ENCODE data around the gene HK2.

The HK2 gene

GRCh38 chr2:74847070-74847858, 13.3 kb downstream of the HK2 start:
- TF ChIP-seq, protein P1, sequence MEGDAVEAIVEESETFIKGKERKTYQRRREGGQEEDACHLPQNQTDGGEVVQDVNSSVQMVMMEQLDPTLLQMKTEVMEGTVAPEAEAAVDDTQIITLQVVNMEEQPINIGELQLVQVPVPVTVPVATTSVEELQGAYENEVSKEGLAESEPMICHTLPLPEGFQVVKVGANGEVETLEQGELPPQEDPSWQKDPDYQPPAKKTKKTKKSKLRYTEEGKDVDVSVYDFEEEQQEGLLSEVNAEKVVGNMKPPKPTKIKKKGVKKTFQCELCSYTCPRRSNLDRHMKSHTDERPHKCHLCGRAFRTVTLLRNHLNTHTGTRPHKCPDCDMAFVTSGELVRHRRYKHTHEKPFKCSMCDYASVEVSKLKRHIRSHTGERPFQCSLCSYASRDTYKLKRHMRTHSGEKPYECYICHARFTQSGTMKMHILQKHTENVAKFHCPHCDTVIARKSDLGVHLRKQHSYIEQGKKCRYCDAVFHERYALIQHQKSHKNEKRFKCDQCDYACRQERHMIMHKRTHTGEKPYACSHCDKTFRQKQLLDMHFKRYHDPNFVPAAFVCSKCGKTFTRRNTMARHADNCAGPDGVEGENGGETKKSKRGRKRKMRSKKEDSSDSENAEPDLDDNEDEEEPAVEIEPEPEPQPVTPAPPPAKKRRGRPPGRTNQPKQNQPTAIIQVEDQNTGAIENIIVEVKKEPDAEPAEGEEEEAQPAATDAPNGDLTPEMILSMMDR (IDR thresholded peaks at IDR 0.05; ENCODE audit: low read length): no peak
- H3K9ac ChIP-seq (ENCODE audit: low read length): no peak overlapping the region
- peaks cover 25% of the 10 kb centered on the region; the same call in 1 of the 2 replicates for H3K36me3 ChIP-seq (ENCODE audit: insufficient read depth, low read length)
- peaks cover 63% of the 10 kb centered on the region for H3K4me1 ChIP-seq (ENCODE audit: insufficient read depth, low read length, severe bottlenecking)
- no peak overlapping the region for H2AFZ ChIP-seq (ENCODE audit: low read length)
- H4K20me1 ChIP-seq (ENCODE audit: insufficient read depth, low read length): no peaks in the 10 kb centered on the region
- H3K27ac ChIP-seq (ENCODE audit: low read depth, low read length, poor library complexity, severe bottlenecking): no peak overlapping the region
- no peaks in the 10 kb centered on the region for H3K9me2 ChIP-seq (ENCODE audit: low read depth, low read length)
- peaks cover 94% of the 10 kb centered on the region for H3K79me2 ChIP-seq (ENCODE audit: insufficient read depth, low read length)
- H3K4me2 ChIP-seq (ENCODE audit: low read length): no peak overlapping the region; the same call in 1 of the 2 replicates
- H3F3A ChIP-seq (ENCODE audit: insufficient read depth, low read length): no peaks in the 10 kb centered on the region
- no peaks in the 10 kb centered on the region for H3K9me3 ChIP-seq (ENCODE audit: low read length)
- H3K4me3 ChIP-seq (ENCODE audit: low read depth, low read length, poor library complexity, severe bottlenecking): no peak overlapping the region
- no peaks in the 10 kb centered on the region for H3K27me3 ChIP-seq (ENCODE audit: insufficient read depth, low read length)

DNA sequence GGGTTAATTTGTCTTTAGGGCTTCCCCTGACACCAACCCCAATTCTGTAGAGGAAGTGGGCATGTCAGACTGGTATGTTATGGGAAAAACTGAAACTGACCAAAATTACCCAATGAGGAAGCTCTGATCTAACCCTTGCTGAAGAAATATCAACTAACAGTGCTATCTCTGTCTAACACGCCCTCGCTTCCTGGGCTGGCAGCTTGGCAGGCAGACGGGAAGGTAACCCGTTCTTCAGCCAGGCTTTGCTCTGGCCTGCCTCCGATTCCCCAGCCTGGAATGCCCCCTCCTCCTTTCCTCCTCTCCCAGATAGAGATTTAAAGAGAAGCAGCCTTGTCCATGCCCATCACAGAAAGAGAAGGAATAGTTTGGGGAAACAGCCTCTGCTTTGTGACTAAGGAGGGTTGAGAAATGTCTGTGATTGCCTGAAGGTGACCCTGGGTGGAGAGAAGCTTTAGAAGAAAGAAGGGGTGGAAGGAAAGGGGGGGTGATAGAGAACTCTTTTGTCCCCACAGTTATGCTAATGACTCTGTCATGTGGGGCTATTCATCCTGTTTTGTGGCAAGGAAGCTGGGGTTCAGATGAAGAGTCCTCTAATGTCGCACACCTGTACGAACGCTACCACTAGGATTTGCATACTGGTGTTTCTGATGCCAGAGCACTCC, 15.4 kb downstream of the HK2 start:
- Histone ChIP-seq H3K9me3 (ENCODE audit: low read length) (no peaks in the 10 kb centered on the region), H3K27me3 (ENCODE audit: insufficient read depth, low read length) (no peaks in the 10 kb centered on the region), H3K9me2 (ENCODE audit: low read depth, low read length) (no peaks in the 10 kb centered on the region), H3K4me3 (ENCODE audit: low read depth, low read length, poor library complexity, severe bottlenecking) (peak overlapping the region; percentile 41), H3K9ac (ENCODE audit: low read length) (peak overlapping the region; percentile 36; the same call in 1 of the 2 replicates), H3K4me2 (ENCODE audit: low read length) (peak overlapping the region; percentile 78), H3K4me1 (ENCODE audit: insufficient read depth, low read length, severe bottlenecking) (peaks cover 52% of the 10 kb centered on the region), H2AFZ (ENCODE audit: low read length) (no peak overlapping the region), H3F3A (ENCODE audit: insufficient read depth, low read length) (no peaks in the 10 kb centered on the region), H3K79me2 (ENCODE audit: insufficient read depth, low read length) (peaks cover 82% of the 10 kb centered on the region), H4K20me1 (ENCODE audit: insufficient read depth, low read length) (no peaks in the 10 kb centered on the region), H3K36me3 (ENCODE audit: insufficient read depth, low read length) (peaks cover 17% of the 10 kb centered on the region; the same call in 1 of the 2 replicates), H3K27ac (ENCODE audit: low read depth, low read length, poor library complexity, severe bottlenecking) (peak overlapping the region; percentile 86)
- TF ChIP-seq EZH2 (IDR thresholded peaks at IDR 0.05; ENCODE audit: borderline replicate concordance, low read length): no peak
- TF ChIP-seq, protein P1 (IDR thresholded peaks at IDR 0.05; ENCODE audit: low read length): no peak

GRCh38 chr2:74850496-74851190, 16.7 kb downstream of the HK2 start:
- Histone ChIP-seq H2AFZ (ENCODE audit: low read length) (no peak overlapping the region), H3K36me3 (ENCODE audit: insufficient read depth, low read length) (peaks cover 28% of the 10 kb centered on the region; the same call in 1 of the 2 replicates), H3K4me3 (ENCODE audit: low read depth, low read length, poor library complexity, severe bottlenecking) (no peak overlapping the region), H3K27ac (ENCODE audit: low read depth, low read length, poor library complexity, severe bottlenecking) (no peak overlapping the region), H3F3A (ENCODE audit: insufficient read depth, low read length) (no peaks in the 10 kb centered on the region), H3K27me3 (ENCODE audit: insufficient read depth, low read length) (no peaks in the 10 kb centered on the region), H3K9ac (ENCODE audit: low read length) (no peak overlapping the region), H3K4me1 (ENCODE audit: insufficient read depth, low read length, severe bottlenecking) (peaks cover 49% of the 10 kb centered on the region), H3K9me3 (ENCODE audit: low read length) (no peaks in the 10 kb centered on the region), H4K20me1 (ENCODE audit: insufficient read depth, low read length) (no peaks in the 10 kb centered on the region), H3K4me2 (ENCODE audit: low read length) (peak overlapping the region; percentile 78; the same call in 1 of the 2 replicates), H3K79me2 (ENCODE audit: insufficient read depth, low read length) (peaks cover 70% of the 10 kb centered on the region), H3K9me2 (ENCODE audit: low read depth, low read length) (no peaks in the 10 kb centered on the region)
- TF ChIP-seq, protein P1 (IDR thresholded peaks at IDR 0.05; ENCODE audit: low read length): no peak
- no peak for TF ChIP-seq EZH2 (IDR thresholded peaks at IDR 0.05; ENCODE audit: borderline replicate concordance, low read length)
